Thoracic aorta (tissue), 2 donors: ENCODE results near the gene RNF152. TPM values are rescaled to one million over a fixed set of nuclear protein-coding genes. Genes with fewer than 3 reads are reported as not detected.

Experiments used
- ATAC-seq: fragments of 150-250 bp; one replicate; pipeline ENCODE4 v1.8.0; 2017; ENCODE audit warnings: low read depth; ENCODE audit not compliant: insufficient number of reproducible peaks, low FRiP score
- DNase-seq: peaks from one replicate; pipeline ENCODE4 v3.0.0-alpha.2; 2020; ENCODE audit warnings: low spot score
- H3K27ac ChIP-seq, 2 donors: fragments of 200-600 bp; sonication (generic); 1 replicate in 1 of 2; 2 replicates in 1 of 2; pipeline ENCODE4 v1.5.1; 2016; ENCODE audit warnings: mild to moderate bottlenecking in 2 of 2, moderate library complexity in 2 of 2
- H3K27me3 ChIP-seq: fragments of 200-600 bp; sonication (generic); replicated peaks from 2 replicates; pipeline ENCODE4 v1.6.0; 2016; ENCODE audit warnings: mild to moderate bottlenecking; ENCODE audit not compliant: insufficient read depth
- H3K36me3 ChIP-seq: fragments of 200-600 bp; sonication (generic); one replicate; pipeline ENCODE4 v1.5.1; 2016
- H3K4me1 ChIP-seq, 2 donors: fragments of 200-600 bp; sonication (generic); 1 replicate in 1 of 2; 2 replicates in 1 of 2; pipeline versions ENCODE4 v1.5.1 to v1.6.0; 2016; ENCODE audit warnings: low read depth in 2 of 2, mild to moderate bottlenecking in 1 of 2; ENCODE audit not compliant: control insufficient read depth in 1 of 2
- H3K4me3 ChIP-seq: fragments of 200-600 bp; sonication (generic); 2 replicates; pipeline ENCODE4 v1.5.1; 2016; ENCODE audit warnings: mild to moderate bottlenecking
- H3K9me3 ChIP-seq: fragments of 200-600 bp; sonication (generic); 2 replicates; pipeline ENCODE4 v1.5.1; 2016
- total RNA-seq, 2 donors: library from RNA; depleted of rRNA; stranded (reverse); fragments of >200 nt; gene quantifications; one replicate each; pipeline versions ENCODE4 v1.1.0 to v1.2.3, GENCODE V29; 2016
- TF ChIP-seq, protein P1 (sequence below): fragments of 200-600 bp; sonication (generic); IDR thresholded peaks from one replicate; pipeline ENCODE4 v1.5.1; 2019; ENCODE audit warnings: antibody characterized with exemption

The RNF152 gene
- total RNA-seq, 2 donors from 2014 or later: 30.5 to 57.7 TPM

DNA sequence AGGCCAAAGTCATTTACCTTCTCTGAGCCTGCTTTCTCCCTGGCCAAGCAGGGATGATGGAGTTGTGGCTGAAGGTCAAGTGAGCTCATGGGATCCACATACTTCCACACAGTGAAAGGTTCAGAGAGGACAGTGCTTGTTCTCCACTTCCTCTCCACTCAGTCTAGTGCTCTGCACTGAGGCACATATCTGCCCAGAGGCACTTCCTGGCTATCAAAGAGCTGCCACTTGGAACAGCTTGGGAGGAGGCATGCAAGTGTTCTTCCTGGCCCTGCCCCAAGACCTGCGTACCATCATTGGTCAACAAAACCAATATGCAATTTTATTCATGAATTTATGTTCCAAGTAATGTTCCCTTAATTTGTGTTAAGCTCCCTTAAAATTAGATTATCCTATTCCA is 71.9 kb downstream of the RNF152 start:
- Histone ChIP-seq H3K9me3 (no peaks in the 10 kb centered on the region), H3K27ac (no peak overlapping the region), H3K4me1 (no peaks in the 10 kb centered on the region), H3K4me3 (no peak overlapping the region), H3K27me3 (no peaks in the 10 kb centered on the region), H3K36me3 (peaks cover 4% of the 10 kb centered on the region)
- DNase-seq (no peak), ATAC-seq (no peak)
- TF ChIP-seq, protein P1, sequence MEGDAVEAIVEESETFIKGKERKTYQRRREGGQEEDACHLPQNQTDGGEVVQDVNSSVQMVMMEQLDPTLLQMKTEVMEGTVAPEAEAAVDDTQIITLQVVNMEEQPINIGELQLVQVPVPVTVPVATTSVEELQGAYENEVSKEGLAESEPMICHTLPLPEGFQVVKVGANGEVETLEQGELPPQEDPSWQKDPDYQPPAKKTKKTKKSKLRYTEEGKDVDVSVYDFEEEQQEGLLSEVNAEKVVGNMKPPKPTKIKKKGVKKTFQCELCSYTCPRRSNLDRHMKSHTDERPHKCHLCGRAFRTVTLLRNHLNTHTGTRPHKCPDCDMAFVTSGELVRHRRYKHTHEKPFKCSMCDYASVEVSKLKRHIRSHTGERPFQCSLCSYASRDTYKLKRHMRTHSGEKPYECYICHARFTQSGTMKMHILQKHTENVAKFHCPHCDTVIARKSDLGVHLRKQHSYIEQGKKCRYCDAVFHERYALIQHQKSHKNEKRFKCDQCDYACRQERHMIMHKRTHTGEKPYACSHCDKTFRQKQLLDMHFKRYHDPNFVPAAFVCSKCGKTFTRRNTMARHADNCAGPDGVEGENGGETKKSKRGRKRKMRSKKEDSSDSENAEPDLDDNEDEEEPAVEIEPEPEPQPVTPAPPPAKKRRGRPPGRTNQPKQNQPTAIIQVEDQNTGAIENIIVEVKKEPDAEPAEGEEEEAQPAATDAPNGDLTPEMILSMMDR: no peak

DNA sequence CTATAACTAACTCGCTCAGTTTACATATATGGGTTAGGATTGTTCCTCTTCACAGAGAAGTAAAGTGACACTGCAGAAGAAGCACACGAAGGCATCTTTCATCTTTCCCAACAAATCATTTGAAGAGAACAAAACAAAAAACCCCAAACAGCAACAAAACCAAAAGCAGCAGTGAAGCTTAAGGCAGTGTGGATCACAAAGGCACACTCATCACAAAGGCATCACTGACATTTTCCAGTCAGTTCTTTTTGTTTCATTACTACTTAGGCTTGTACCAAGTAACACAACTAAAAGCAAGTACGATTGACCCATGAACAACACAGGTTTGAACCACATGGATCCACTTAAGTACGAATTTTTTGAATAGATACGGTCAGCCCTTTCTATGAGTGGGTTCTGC is 75.7 kb downstream of the RNF152 start:
- Histone ChIP-seq H3K4me1 (no peaks in the 10 kb centered on the region), H3K27me3 (no peaks in the 10 kb centered on the region), H3K4me3 (no peak overlapping the region), H3K9me3 (no peaks in the 10 kb centered on the region), H3K36me3 (peaks cover 12% of the 10 kb centered on the region), H3K27ac (no peak overlapping the region)
- TF ChIP-seq, protein P1: no peak
- DNase-seq: no peak
- ATAC-seq: no peak

DNA sequence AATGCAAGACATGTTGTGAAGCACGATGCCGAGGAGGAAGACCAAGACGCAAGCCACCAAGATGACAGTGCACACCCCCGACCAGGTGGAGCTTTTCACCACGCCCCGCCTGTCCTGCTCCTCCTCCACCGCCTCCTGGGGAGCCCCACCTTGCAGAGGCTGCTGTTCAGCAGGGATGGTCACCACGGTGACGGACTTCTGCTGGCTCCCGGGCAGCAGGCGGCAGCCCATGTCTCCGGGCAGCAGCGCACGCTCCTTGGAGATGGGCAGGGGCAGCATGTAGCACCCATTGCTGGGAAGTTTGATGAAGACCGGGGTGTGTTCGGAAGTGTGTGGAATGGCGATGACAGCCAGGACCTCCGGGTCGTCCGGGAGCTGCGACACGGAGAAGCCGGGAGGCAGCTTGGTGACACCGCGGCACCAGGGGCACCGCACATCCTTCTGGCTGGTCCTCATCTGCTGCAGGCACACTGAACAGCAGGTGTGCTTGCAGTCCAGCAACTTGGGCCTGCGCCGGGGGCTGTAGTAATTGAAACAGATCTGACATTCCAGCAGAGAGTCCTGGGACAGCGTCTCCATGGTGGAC is 76.8 kb downstream of the RNF152 start:
- no peak for ATAC-seq
- no peak for DNase-seq
- TF ChIP-seq, protein P1: no peak
- no peak overlapping the region for H3K27ac ChIP-seq
- H3K27me3 ChIP-seq: no peaks in the 10 kb centered on the region
- H3K4me1 ChIP-seq: peaks cover 0 to 4% of the 10 kb centered on the region in 2 donors
- no peaks in the 10 kb centered on the region for H3K9me3 ChIP-seq
- peaks cover 12% of the 10 kb centered on the region for H3K36me3 ChIP-seq
- H3K4me3 ChIP-seq: no peak overlapping the region

DNA sequence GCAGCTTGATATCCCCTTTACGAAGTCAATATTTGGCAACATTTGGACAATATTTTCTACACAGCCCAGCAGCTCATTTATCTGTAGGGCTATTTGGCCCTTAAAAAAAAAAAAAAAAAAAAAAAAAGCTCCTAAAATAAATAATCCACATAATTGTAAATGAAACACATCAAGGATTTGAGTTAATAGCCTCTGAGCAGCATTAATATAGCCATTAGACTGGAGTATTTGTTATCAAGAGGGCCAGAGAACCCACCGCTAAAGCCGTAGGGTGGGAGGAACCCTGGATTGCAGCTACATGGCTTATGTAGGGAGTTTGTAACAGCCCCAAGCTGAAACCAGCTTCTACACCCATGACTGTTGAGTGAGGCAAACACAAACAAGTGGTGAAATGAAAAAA is 84.5 kb downstream of the RNF152 start:
- Histone ChIP-seq H3K4me3 (no peak overlapping the region), H3K27ac (no peak overlapping the region), H3K27me3 (no peaks in the 10 kb centered on the region), H3K9me3 (no peaks in the 10 kb centered on the region), H3K36me3 (no peaks in the 10 kb centered on the region), H3K4me1 (peaks cover 0 to 4% of the 10 kb centered on the region in 2 donors)
- ATAC-seq (no peak), DNase-seq (no peak)
- TF ChIP-seq, protein P1: no peak

DNA sequence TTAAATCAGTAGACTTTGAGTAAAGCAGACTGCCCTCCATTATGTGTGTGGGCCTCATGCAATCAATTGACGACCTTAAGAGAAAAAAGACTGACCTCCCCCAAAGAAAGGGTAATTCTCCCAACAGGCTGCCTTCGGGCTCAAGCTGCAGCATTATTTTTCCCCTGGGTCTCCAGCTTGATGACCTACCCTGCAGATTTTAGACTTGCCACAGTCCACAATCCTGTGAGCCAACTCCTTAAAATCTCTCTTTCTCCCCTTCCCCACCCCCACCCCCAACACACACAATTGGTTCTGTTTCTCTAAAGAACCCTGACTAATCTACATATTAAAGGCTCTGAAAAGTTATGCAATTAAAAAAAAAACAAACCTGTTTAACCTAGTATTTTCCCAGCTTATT is 89.4 kb downstream of the RNF152 start:
- no peaks in the 10 kb centered on the region for H3K36me3 ChIP-seq
- H3K27me3 ChIP-seq: no peaks in the 10 kb centered on the region
- H3K4me3 ChIP-seq: no peak overlapping the region
- ATAC-seq: no peak
- no peak overlapping the region for H3K27ac ChIP-seq
- H3K4me1 ChIP-seq: no peaks in the 10 kb centered on the region
- TF ChIP-seq, protein P1: no peak
- no peak for DNase-seq
- H3K9me3 ChIP-seq: no peaks in the 10 kb centered on the region
